Heart left ventricle (tissue), 16 donors: ENCODE data around the gene AMN. TPM values are rescaled to one million over a fixed set of nuclear protein-coding genes. Genes with fewer than 3 reads are reported as not detected.

Source experiments
- ATAC-seq, 4 donors: fragments of 200-7000 bp; cut with Tn5 transposase; one replicate each; pipeline ENCODE4 v1.9.1; 2020 to 2022; ENCODE audit warnings: moderate library complexity in 4 of 4, mild to moderate bottlenecking in 3 of 4, moderate number of reproducible peaks in 1 of 4
- DNase-seq, 5 donors: peaks; one replicate each; pipeline ENCODE4 v3.0.0-alpha.2; 2020
- H3K27ac ChIP-seq, 12 donors: fragments of 200-600 bp; sonication (generic) in 4 of 12; one replicate each; pipeline versions ENCODE4 v1.5.0 to v1.8.0; 2016 to 2022; ENCODE audit warnings: mild to moderate bottlenecking in 2 of 12
- H3K27me3 ChIP-seq, 9 donors: fragments of 200-600 bp; sonication (generic) in 2 of 9; one replicate each; pipeline versions ENCODE4 v1.5.1 to v1.8.0; 2016 to 2022; ENCODE audit warnings: mild to moderate bottlenecking in 3 of 9
- H3K36me3 ChIP-seq, 9 donors: fragments of 200-600 bp; sonication (generic) in 2 of 9; one replicate each; pipeline versions ENCODE4 v1.5.0 to v1.8.0; 2018 to 2022; ENCODE audit warnings: mild to moderate bottlenecking in 2 of 9
- H3K4me1 ChIP-seq, 12 donors: fragments of 200-600 bp; sonication (generic) in 4 of 12; one replicate each; pipeline versions ENCODE4 v1.5.0 to v1.8.0; 2016 to 2022; ENCODE audit warnings: mild to moderate bottlenecking in 3 of 12
- H3K4me3 ChIP-seq, 12 donors: fragments of 200-600 bp; sonication (generic) in 4 of 12; one replicate each; pipeline versions ENCODE4 v1.5.0 to v1.8.0; 2017 to 2022; ENCODE audit warnings: mild to moderate bottlenecking in 9 of 12, moderate library complexity in 4 of 12
- H3K9me3 ChIP-seq, 12 donors: fragments of 200-600 bp; sonication (generic) in 4 of 12; one replicate each; pipeline versions ENCODE4 v1.5.0 to v1.8.0; 2016 to 2022; ENCODE audit warnings: mild to moderate bottlenecking in 1 of 12
- POLR2A ChIP-seq, 2 donors: fragments of 450-650 bp; IDR thresholded peaks; one replicate each; pipeline ENCODE4 v1.6.1; 2017; ENCODE audit warnings: antibody characterized with exemption in 2 of 2, mild to moderate bottlenecking in 2 of 2, moderate library complexity in 2 of 2
- WGBS, 4 donors: extraction: QIAGEN DNeasy Blood & Tissue Kit in 2 of 4; methylation state at CpG; one replicate each; pipeline versions ENCODE4 v1.1.5 to v1.1.7; 2013 to 2018; 5-methylcytosine and 5-hydroxymethylcytosine counted together
- intact Hi-C, 10 donors: fragments of 100-400 bp; cut with DNase I; formaldehyde crosslinking; loops; one replicate each; pipeline versions ENCODE4 v1.11.1 to v1.14.2; 2022
- polyA plus RNA-seq, 2 donors: library from polyadenylated mRNA; stranded (reverse); fragments of 200-250 nt; gene quantifications; one replicate each; pipeline ENCODE4 v1.2.3, GENCODE V29; 2013
- total RNA-seq, 9 donors: library from RNA; depleted of rRNA in 2 of 9; stranded (reverse); fragments of >200 nt in 2 of 9; fragmentation: NEBNext Ultra II Directional in 3 of 9; extraction: Animal tissue kit (Norgen Biotek cat#: 25700) in 3 of 9; gene quantifications; one replicate each; pipeline versions ENCODE4 v1.1.0 to v1.2.4, GENCODE V29; 2016 to 2023
- TF ChIP-seq, protein P1 (sequence below), 12 donors: fragments of 200-600 bp; sonication (generic) in 4 of 12; IDR thresholded peaks; one replicate each; pipeline versions ENCODE4 v1.5.0 to v1.8.0; 2018 to 2022; ENCODE audit warnings: antibody characterized with exemption in 12 of 12, mild to moderate bottlenecking in 5 of 12
- donor health status: ischemic (EF 13 %, LVEDD 7.1; RV severe dilation, severe dysfunction).
- donor health status: healthy with polysubstance abuse.
- donor health status: DM: no; HTN: yes; CAD: no.
- donor health status: DM: no; HTN: no; CAD: no.
- donor health status: ischemic (EF 25% LVEDD 6.9; RV normal size, moderate dysfunction).
- donor health status: ischemic (EF 25% LVEDD 5.7; RV mildly dilated, moderate dysfunction).
- donor health status: healthy.
- donor health status: DM: yes; HTN: yes; CAD: no.
- donor health status: ischemic (EF 35%, LVEDD 5.7; RV mildly dilated, moderate dysfunction).
- donor health status: nonischemic (EF 11% LVEDD 7.7; RV severe dilation, severe dysfunction).
- donor health status: DM: yes; HTN: yes; CAD: no.
- donor health status: PGD.
- donor health status: ischemic (EF 29% LVEDD 5.4; RV normal size, mild dysfunction).
- donor health status: nonischemic (EF 23%, LVEDD 6.1; RV moderate dilation, normal function).

AMN gene
- total and polyA plus RNA-seq, 11 donors, result 0.11 to 0.36 (median 0.21) TPM; not detected in 8

DNA sequence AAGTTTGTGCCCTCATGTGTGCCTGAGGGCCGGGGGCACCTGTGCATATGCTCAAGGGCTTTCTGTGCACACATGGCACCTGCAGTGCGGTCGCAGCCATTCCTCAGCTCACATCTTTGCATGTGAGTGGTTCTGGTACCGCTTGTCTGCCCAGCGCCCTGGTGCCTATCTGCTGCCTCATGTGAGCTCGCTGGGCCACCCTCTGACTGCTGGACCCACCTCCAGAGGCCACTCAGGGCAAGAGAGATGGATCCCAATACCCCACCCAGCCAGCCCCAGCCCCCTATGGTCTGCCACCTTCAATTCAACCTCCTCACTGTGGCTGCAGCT, 5.4 kb upstream of the AMN start:
- no peaks in the 10 kb centered on the region for H3K36me3 ChIP-seq
- 88 to 94% (median 92%) methylated on average over 2 to 6 of the region's 6 CpGs for WGBS, 4 donors
- intact Hi-C loops, result loop anchor here (5.0 to 10.0 kb wide), 8 partner anchors 90 to 482 kb away; partner anchors contain the start of gene TRAF3 (in 2 of the 10)
- no peaks in the 10 kb centered on the region for H3K9me3 ChIP-seq
- no peak for DNase-seq
- no peak overlapping the region for H3K4me3 ChIP-seq
- no peak overlapping the region for H3K27ac ChIP-seq
- no peak for ATAC-seq
- peaks cover 0 to 4% (median under 1%) of the 10 kb centered on the region in 9 donors for H3K27me3 ChIP-seq
- no peak for TF ChIP-seq POLR2A (IDR thresholded peaks at IDR 0.05)
- TF ChIP-seq, protein P1, sequence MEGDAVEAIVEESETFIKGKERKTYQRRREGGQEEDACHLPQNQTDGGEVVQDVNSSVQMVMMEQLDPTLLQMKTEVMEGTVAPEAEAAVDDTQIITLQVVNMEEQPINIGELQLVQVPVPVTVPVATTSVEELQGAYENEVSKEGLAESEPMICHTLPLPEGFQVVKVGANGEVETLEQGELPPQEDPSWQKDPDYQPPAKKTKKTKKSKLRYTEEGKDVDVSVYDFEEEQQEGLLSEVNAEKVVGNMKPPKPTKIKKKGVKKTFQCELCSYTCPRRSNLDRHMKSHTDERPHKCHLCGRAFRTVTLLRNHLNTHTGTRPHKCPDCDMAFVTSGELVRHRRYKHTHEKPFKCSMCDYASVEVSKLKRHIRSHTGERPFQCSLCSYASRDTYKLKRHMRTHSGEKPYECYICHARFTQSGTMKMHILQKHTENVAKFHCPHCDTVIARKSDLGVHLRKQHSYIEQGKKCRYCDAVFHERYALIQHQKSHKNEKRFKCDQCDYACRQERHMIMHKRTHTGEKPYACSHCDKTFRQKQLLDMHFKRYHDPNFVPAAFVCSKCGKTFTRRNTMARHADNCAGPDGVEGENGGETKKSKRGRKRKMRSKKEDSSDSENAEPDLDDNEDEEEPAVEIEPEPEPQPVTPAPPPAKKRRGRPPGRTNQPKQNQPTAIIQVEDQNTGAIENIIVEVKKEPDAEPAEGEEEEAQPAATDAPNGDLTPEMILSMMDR (IDR thresholded peaks at IDR 0.05), result no peak
- H3K4me1 ChIP-seq, result no peaks in the 10 kb centered on the region

DNA sequence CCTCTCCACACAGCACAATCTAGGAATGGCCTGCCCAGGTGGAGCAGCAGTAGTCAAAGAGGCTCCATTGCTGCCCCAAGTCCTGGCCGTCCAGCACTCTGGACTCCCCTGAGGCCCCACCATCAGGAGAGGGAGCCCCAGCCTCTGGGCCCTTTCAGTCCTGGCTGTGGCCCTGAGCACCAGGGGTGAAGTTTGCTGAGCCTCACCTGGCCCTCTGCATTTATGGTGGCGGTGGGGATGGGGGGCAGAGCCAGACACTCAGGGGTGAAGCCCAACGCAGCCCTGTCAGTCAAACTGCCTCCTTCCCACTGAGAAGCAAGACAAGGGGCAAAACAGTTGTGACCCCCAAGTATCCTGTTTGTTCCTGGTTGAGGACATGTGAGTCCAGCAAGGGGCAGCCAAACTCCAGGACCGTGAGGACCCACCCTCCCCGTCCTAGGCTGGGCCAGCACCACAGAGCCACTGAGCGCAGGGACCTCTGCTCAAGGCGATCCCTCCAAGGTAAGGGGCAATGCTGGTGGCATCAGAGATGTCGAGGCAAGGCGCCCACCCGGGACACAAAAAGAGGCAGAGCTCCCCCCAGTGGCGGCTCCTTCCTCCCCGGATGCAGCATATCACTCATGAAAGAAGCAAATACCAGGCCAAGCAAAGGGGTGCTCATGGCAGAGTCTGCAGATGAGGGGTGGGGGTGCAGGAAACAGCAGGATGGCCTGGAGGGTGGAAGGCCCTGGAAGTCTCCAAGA, 4.8 kb upstream of the AMN start:
- 24 to 37% (median 31%) methylated on average over 9 to 12 of the region's 12 CpGs for WGBS, 4 donors
- no peaks in the 10 kb centered on the region for H3K9me3 ChIP-seq
- intact Hi-C loops, result loop anchor here (2.0 to 10.0 kb wide), 9 partner anchors 90 to 483 kb away; partner anchors contain the start of gene TRAF3 (in 2 of the 10)
- H3K4me3 ChIP-seq, result no peak overlapping the region
- peak in 2 of 4 donors; percentile 45 to 50 for ATAC-seq
- no peaks in the 10 kb centered on the region for H3K36me3 ChIP-seq
- peak in 1 of 5 donors; percentile 67 for DNase-seq
- TF ChIP-seq, protein P1 (IDR thresholded peaks at IDR 0.05), result peak; percentile 44 to 68 (median 57)
- TF ChIP-seq POLR2A (IDR thresholded peaks at IDR 0.05), result no peak
- peaks cover under 1 to 10% (median 7%) of the 10 kb centered on the region in 9 donors for H3K27me3 ChIP-seq
- H3K27ac ChIP-seq, result no peak overlapping the region
- H3K4me1 ChIP-seq, result peaks cover 0 to 2% (median 0%) of the 10 kb centered on the region in 12 donors

DNA sequence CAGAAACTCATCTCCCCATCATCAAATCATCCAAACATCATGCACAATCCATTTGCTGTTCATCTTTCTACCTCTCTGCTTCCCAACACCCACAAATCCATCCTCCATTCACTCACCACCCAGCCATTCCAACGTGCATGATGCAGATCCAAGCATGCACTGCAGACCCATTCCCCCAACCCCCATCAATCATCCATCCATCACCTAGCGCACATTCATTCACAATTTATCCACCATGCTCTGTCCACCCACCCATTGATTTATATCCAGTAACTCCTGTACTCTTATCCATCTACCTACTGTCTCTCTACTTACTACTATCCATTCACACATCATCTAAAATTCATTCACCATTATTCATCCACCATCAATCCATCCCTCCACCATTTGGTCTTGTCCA, 4.0 kb upstream of the AMN start:
- Histone ChIP-seq H3K27me3 (peaks cover 8 to 18% (median 15%) of the 10 kb centered on the region in 9 donors), H3K4me1 (peaks cover 0 to 10% (median 4%) of the 10 kb centered on the region in 12 donors), H3K4me3 (no peak overlapping the region), H3K36me3 (no peaks in the 10 kb centered on the region), H3K9me3 (no peaks in the 10 kb centered on the region), H3K27ac (no peak overlapping the region)
- no peak for TF ChIP-seq POLR2A (IDR thresholded peaks at IDR 0.05)
- TF ChIP-seq, protein P1 (IDR thresholded peaks at IDR 0.05), result no peak
- ATAC-seq, result no peak
- intact Hi-C loops, result loop anchor here (2.0 to 10.0 kb wide), 9 partner anchors 91 to 484 kb away; partner anchors contain the start of gene TRAF3 (in 2 of the 10)
- DNase-seq, result no peak
- WGBS, 4 donors, result 49 to 63% (median 56%) methylated on average over 2 of the region's 2 CpGs

DNA sequence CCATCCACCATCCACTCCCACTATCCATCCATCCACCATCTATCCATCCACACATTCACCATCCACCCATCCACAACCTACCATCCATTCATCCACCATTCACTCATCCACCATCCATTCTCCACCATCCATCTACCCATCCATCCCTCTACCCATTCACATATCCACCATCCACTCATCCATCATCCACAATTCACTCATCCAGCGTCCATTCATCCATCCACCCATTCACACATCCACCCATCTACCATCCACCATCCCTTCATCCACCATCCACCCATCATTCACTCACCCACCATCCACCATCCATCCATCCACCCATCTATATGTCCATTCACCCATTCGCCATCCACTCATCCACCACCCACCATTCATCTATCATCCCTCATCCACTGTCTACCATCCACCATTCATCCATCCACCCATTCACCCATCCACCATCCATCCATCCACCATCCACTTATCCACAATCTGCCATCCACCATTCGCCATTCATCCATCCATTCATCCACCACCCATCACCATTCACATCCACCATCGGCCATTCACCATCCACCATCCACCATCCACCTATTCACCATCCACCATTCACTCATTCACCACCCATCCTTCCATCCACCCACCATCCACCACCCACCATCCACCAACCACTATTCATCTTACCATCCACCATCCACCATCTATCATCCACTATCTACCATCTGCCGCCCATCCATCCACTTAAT, 2.0 kb upstream of the AMN start:
- H3K27me3 ChIP-seq, result peaks cover 19 to 38% (median 29%) of the 10 kb centered on the region in 9 donors
- WGBS, 4 donors, result 93 to 97% (median 95%) methylated on average over 5 of the region's 5 CpGs
- H3K4me3 ChIP-seq, result no peak overlapping the region
- H3K4me1 ChIP-seq, result peaks cover 0 to 15% (median 4%) of the 10 kb centered on the region in 12 donors
- TF ChIP-seq POLR2A (IDR thresholded peaks at IDR 0.05), result no peak
- TF ChIP-seq, protein P1 (IDR thresholded peaks at IDR 0.05), result no peak
- intact Hi-C loops, result loop anchor here in 1 of 10 donors (10.0 kb wide), 1 partner anchor 146 kb away; the partner anchor contains the start of gene TRAF3
- DNase-seq (no peak), ATAC-seq (no peak)
- no peaks in the 10 kb centered on the region for H3K9me3 ChIP-seq
- no peaks in the 10 kb centered on the region for H3K36me3 ChIP-seq
- H3K27ac ChIP-seq, result no peak overlapping the region
